Esophagus (tissue), 2 donors: ENCODE data around the gene FBXL14. TPM values are rescaled to one million over a fixed set of nuclear protein-coding genes. Genes with fewer than 3 reads are reported as not detected.
"Not testable (repeated sequence)": the region's sequence is repeated elsewhere in the genome, so short reads cannot be mapped to it uniquely, and the experiment has no call there.

ENCODE experiments used
- H3K27ac ChIP-seq, 2 donors: one replicate each; pipeline ENCODE4 v1.5.1; 2013; ENCODE audit warnings: low read depth in 2 of 2, mild to moderate bottlenecking in 2 of 2, inconsistent platforms in 1 of 2, low read length in 1 of 2, moderate library complexity in 1 of 2
- H3K27me3 ChIP-seq, 2 donors: one replicate each; pipeline ENCODE4 v1.6.1; 2013; ENCODE audit warnings: low read length in 2 of 2, control low read depth in 1 of 2, mild to moderate bottlenecking in 1 of 2; ENCODE audit not compliant: insufficient read depth in 2 of 2, control insufficient read depth in 1 of 2
- H3K36me3 ChIP-seq, 2 donors: one replicate each; pipeline ENCODE4 v1.6.1; 2013; ENCODE audit warnings: low read length in 1 of 2; ENCODE audit not compliant: control insufficient read depth in 2 of 2, insufficient read depth in 2 of 2
- H3K4me1 ChIP-seq, 2 donors: one replicate each; pipeline ENCODE4 v1.6.1; 2013; ENCODE audit warnings: low read length in 1 of 2; ENCODE audit not compliant: control insufficient read depth in 2 of 2, insufficient read depth in 2 of 2
- H3K4me3 ChIP-seq, 2 donors: one replicate each; pipeline ENCODE4 v1.5.1; 2013; ENCODE audit warnings: low read length in 2 of 2, mild to moderate bottlenecking in 2 of 2, low read depth in 1 of 2, moderate library complexity in 1 of 2
- H3K9me3 ChIP-seq, 2 donors: one replicate each; pipeline ENCODE4 v1.6.1; 2013; ENCODE audit warnings: mild to moderate bottlenecking in 2 of 2, low read depth in 1 of 2, low read length in 1 of 2, moderate library complexity in 1 of 2; ENCODE audit not compliant: control insufficient read depth in 2 of 2, insufficient read depth in 1 of 2
- WGBS, 2 donors: extraction: QIAGEN DNeasy Blood & Tissue Kit; methylation state at CpG; one replicate each; pipeline ENCODE4 v1.1.7; 2013; 5-methylcytosine and 5-hydroxymethylcytosine counted together
- polyA plus RNA-seq, 2 donors: library from polyadenylated mRNA; stranded (reverse); fragments of 200-250 nt; gene quantifications; one replicate each; pipeline ENCODE4 v1.2.3, GENCODE V29; 2013
- donor health status: healthy with polysubstance abuse.
- donor health status: Bipolar disorder and iron deficiency.

FBXL14 gene
- polyA plus RNA-seq, 2 donors = 2.8 to 6.2 TPM

GRCh38 chr12:1610072-1610643 is 15.8 kb upstream of the FBXL14 start:
- WGBS, 2 donors = 79 to 93% methylated on average over 7 of the region's 7 CpGs
- H3K27me3 ChIP-seq = no peaks in the 10 kb centered on the region
- H3K4me3 ChIP-seq = no peak overlapping the region
- H3K4me1 ChIP-seq = peaks cover 0 to 2% of the 10 kb centered on the region in 2 donors
- H3K9me3 ChIP-seq = no peaks in the 10 kb centered on the region
- H3K27ac ChIP-seq = peak overlapping the region in 1 of 2 donors; percentile 24
- H3K36me3 ChIP-seq = no peaks in the 10 kb centered on the region

DNA sequence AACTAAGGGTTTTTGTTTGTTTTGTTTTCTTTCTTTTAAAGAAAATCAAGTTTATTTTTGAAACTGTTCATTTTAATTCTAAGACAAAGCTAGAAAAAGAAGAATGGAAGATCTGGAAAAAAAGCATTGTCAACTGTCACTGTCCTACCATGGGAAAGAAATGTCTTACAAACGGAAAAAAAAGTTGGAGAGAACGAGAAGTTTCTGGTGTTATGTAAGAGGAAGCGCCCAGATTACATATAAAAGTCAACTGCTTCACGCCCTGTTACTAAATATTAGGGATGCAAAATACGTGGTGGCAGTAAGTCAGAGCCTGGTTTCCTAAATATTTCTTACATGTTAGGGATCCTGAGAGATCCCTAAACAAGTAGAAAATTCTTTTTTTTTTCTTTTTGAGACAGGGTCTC is 14.3 kb upstream of the FBXL14 start:
- no peaks in the 10 kb centered on the region for H3K27me3 ChIP-seq
- peaks cover 0 to 5% of the 10 kb centered on the region in 2 donors for H3K4me1 ChIP-seq
- H3K9me3 ChIP-seq = no peaks in the 10 kb centered on the region
- peak overlapping the region; percentile 43 to 80 for H3K27ac ChIP-seq
- no peaks in the 10 kb centered on the region for H3K36me3 ChIP-seq
- H3K4me3 ChIP-seq = no peak overlapping the region
- WGBS, 2 donors = 26 to 39% methylated on average over 5 of the region's 5 CpGs

GRCh38 chr12:1607940-1608712 is 13.7 kb upstream of the FBXL14 start:
- Histone ChIP-seq H3K27me3 (no peaks in the 10 kb centered on the region), H3K27ac (peak overlapping the region; percentile 43 to 80), H3K9me3 (no peaks in the 10 kb centered on the region), H3K36me3 (no peaks in the 10 kb centered on the region), H3K4me3 (no peak overlapping the region), H3K4me1 (peaks cover 0 to 5% of the 10 kb centered on the region in 2 donors)
- 73 to 84% methylated on average over 3 of the region's 3 CpGs for WGBS, 2 donors

DNA sequence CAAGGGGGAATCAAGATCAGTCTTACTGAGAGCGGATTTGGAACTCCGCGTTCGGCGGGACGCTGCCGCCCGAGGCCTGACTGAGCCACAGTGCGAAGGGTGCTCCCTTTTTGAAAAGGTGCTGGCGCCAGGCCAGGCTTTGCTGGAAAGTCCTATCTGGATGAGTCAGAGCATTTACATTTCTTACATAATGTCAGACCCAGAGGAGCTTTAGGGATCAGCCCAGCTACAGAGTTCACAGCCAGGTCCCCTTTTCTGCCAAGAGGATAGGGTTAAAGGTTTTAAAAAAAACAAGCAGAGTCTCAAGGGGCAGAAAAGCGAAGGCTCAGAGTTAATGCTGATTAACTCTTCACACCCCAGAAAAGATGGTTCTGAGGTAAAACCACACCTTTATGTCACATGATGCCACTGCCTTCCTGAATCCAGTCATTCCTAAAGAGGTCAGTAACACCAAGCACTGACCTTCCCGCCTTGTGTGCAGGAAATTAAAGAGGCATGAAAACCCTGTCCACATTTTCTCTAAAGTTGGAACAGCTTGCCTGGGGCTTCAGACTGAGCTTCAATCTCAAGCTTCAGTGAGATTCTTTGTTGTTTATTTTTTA is 11.7 kb upstream of the FBXL14 start:
- no peaks in the 10 kb centered on the region for H3K36me3 ChIP-seq
- peak overlapping the region; percentile 92 to 99 for H3K27ac ChIP-seq
- no peaks in the 10 kb centered on the region for H3K27me3 ChIP-seq
- H3K4me1 ChIP-seq = peaks cover 0 to 5% of the 10 kb centered on the region in 2 donors
- H3K9me3 ChIP-seq = no peaks in the 10 kb centered on the region
- 7 to 9% methylated on average over 12 of the region's 12 CpGs for WGBS, 2 donors
- peak overlapping the region; percentile 20 to 47 for H3K4me3 ChIP-seq

GRCh38 chr12:1605129-1606020 is 11.0 kb upstream of the FBXL14 start:
- Histone ChIP-seq H3K36me3 (no peaks in the 10 kb centered on the region), H3K27ac (peak overlapping the region; percentile 92 to 99), H3K4me3 (peak overlapping the region; percentile 20 to 47), H3K4me1 (peaks cover 0 to 5% of the 10 kb centered on the region in 2 donors), H3K27me3 (no peaks in the 10 kb centered on the region), H3K9me3 (no peaks in the 10 kb centered on the region)
- 3% methylated on average over 22 of the region's 22 CpGs for WGBS, 2 donors

- no peaks in the 10 kb centered on the region for H3K27me3 ChIP-seq
Observed at GRCh38 chr12:1604464-1604863, 10.1 kb upstream of the FBXL14 start.

GRCh38 chr12:1603269-1603993 is 9.1 kb upstream of the FBXL14 start:
- H3K9me3 ChIP-seq = no peaks in the 10 kb centered on the region
- peaks cover 0 to 3% of the 10 kb centered on the region in 2 donors for H3K4me1 ChIP-seq
- no peak overlapping the region for H3K4me3 ChIP-seq
- peak overlapping the region in 1 of 2 donors; percentile 4 for H3K27ac ChIP-seq
- H3K27me3 ChIP-seq = no peaks in the 10 kb centered on the region
- H3K36me3 ChIP-seq = no peaks in the 10 kb centered on the region
- WGBS, 2 donors = 84 to 87% methylated on average over 7 of the region's 7 CpGs

More at GRCh38 chr12:1604464-1604863, 10.1 kb upstream of the FBXL14 start:
- no peaks in the 10 kb centered on the region for H3K36me3 ChIP-seq
- peaks cover 0 to 5% of the 10 kb centered on the region in 2 donors for H3K4me1 ChIP-seq
- WGBS, 2 donors = 56 to 58% methylated on average over 3 of the region's 3 CpGs
- H3K4me3 ChIP-seq = no peak overlapping the region
- peak overlapping the region in 1 of 2 donors; percentile 99 for H3K27ac ChIP-seq
- H3K9me3 ChIP-seq = no peaks in the 10 kb centered on the region

DNA sequence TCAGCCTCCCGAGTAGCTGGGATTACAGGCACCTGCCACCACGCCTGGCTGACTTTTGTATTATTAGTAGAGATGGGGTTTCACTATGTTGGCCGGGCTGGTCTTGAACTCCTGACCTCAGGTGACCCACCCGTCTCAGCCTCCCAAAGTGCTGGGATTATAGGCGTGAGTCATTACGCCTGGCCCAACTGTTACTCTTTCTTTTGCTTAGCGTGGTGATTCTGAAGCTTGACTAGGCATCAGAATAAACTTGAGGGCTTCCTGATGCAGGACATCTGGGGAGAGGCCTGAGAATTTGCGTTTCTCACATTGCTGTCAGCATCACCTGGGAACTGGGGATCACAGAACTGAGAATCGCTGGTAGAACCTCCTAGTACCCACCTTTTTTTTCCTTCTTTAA is 8.3 kb upstream of the FBXL14 start:
- H3K4me1 ChIP-seq, H3K36me3 ChIP-seq, H3K27ac ChIP-seq, H3K4me3 ChIP-seq, H3K27me3 ChIP-seq, H3K9me3 ChIP-seq: not testable (repeated sequence)
- WGBS, 2 donors = 67 to 80% methylated on average over 9 of the region's 9 CpGs
